Mucosa of rectum (tissue), 2 donors: ENCODE results near the gene CD1B.
"Not testable (repeated sequence)": the region's sequence is repeated elsewhere in the genome, so short reads cannot be mapped to it uniquely, and the experiment has no call there.

Experiments
- H3K27ac ChIP-seq, 2 donors: one replicate each; pipeline ENCODE4 v1.7.0; 2013; ENCODE audit warnings: inconsistent platforms in 2 of 2, low read depth in 2 of 2, low read length in 2 of 2
- H3K27me3 ChIP-seq, 2 donors: one replicate each; pipeline ENCODE4 v1.7.0; 2013; ENCODE audit warnings: low read length in 2 of 2; ENCODE audit not compliant: control insufficient read depth in 2 of 2, insufficient read depth in 2 of 2
- H3K36me3 ChIP-seq, 2 donors: one replicate each; pipeline ENCODE4 v1.7.0; 2013; ENCODE audit warnings: low read length in 2 of 2; ENCODE audit not compliant: control insufficient read depth in 2 of 2, insufficient read depth in 2 of 2
- H3K4me1 ChIP-seq, 2 donors: one replicate each; pipeline ENCODE4 v1.7.0; 2013; ENCODE audit warnings: low read length in 2 of 2, mild to moderate bottlenecking in 1 of 2; ENCODE audit not compliant: control insufficient read depth in 2 of 2, insufficient read depth in 2 of 2
- H3K4me3 ChIP-seq, 2 donors: one replicate each; pipeline ENCODE4 v1.7.0; 2013; ENCODE audit warnings: low read length in 2 of 2
- H3K9ac ChIP-seq, 2 donors: one replicate each; pipeline ENCODE4 v1.7.0; 2013; ENCODE audit warnings: low read length in 2 of 2, low read depth in 1 of 2, mild to moderate bottlenecking in 1 of 2
- H3K9me3 ChIP-seq, 2 donors: one replicate each; pipeline ENCODE4 v1.7.0; 2013; ENCODE audit warnings: low read length in 2 of 2; ENCODE audit not compliant: control insufficient read depth in 2 of 2
- donor health status: healthy.
- donor health status: Normal muscosa, but diverticular disease.

The CD1B gene

GRCh38 chr1:158354255-158354654 lies 22.9 kb upstream of the CD1B start:
- Histone ChIP-seq H3K4me3 (no peak overlapping the region), H3K36me3 (no peaks in the 10 kb centered on the region), H3K9me3 (no peaks in the 10 kb centered on the region), H3K27me3 (no peaks in the 10 kb centered on the region), H3K4me1 (no peaks in the 10 kb centered on the region), H3K27ac (no peak overlapping the region), H3K9ac (no peak overlapping the region)

GRCh38 chr1:158353303-158354075 lies 22.2 kb upstream of the CD1B start, which contains the start of gene CD1E:
TSS of gene CD1E (plus strand) at chr1:158353894. CDS start at chr1:158353989, 95 bp downstream.
- no peaks in the 10 kb centered on the region for H3K9me3 ChIP-seq
- no peaks in the 10 kb centered on the region for H3K4me1 ChIP-seq
- H3K36me3 ChIP-seq = no peaks in the 10 kb centered on the region
- H3K9ac ChIP-seq = no peak within 1 kb of the TSS
- no peak within 1 kb of the TSS for H3K27ac ChIP-seq
- no peaks in the 10 kb centered on the region for H3K27me3 ChIP-seq
- no peak within 1 kb of the TSS for H3K4me3 ChIP-seq

- H3K27ac ChIP-seq, H3K36me3 ChIP-seq, H3K9me3 ChIP-seq, H3K27me3 ChIP-seq, H3K9ac ChIP-seq, H3K4me3 ChIP-seq, H3K4me1 ChIP-seq: not testable (repeated sequence)
These were observed 17.6 kb upstream of the CD1B start for GRCh38 chr1:158348946-158349345.

GRCh38 chr1:158336413-158336812 lies 5.1 kb upstream of the CD1B start:
- H3K9ac ChIP-seq, H3K27me3 ChIP-seq, H3K9me3 ChIP-seq, H3K4me1 ChIP-seq, H3K4me3 ChIP-seq, H3K27ac ChIP-seq, H3K36me3 ChIP-seq: not testable (repeated sequence)

GRCh38 chr1:158335213-158335532 lies 3.8 kb upstream of the CD1B start:
- H3K27me3 ChIP-seq = no peaks in the 10 kb centered on the region
- no peaks in the 10 kb centered on the region for H3K36me3 ChIP-seq
- H3K4me1 ChIP-seq = no peaks in the 10 kb centered on the region
- no peaks in the 10 kb centered on the region for H3K9me3 ChIP-seq
- no peak overlapping the region for H3K9ac ChIP-seq
- H3K4me3 ChIP-seq = no peak overlapping the region
- no peak overlapping the region for H3K27ac ChIP-seq

- Histone ChIP-seq H3K36me3 (no peaks in the 10 kb centered on the region), H3K9me3 (no peaks in the 10 kb centered on the region), H3K9ac (no peak overlapping the region), H3K27me3 (no peaks in the 10 kb centered on the region), H3K27ac (no peak overlapping the region), H3K4me1 (no peaks in the 10 kb centered on the region), H3K4me3 (no peak overlapping the region)
These were observed 3.3 kb upstream of the CD1B start for GRCh38 chr1:158334526-158335212.

- H3K9ac ChIP-seq = no peak overlapping the region
These were observed 2.2 kb upstream of the CD1B start for GRCh38 chr1:158333405-158334155.

GRCh38 chr1:158331106-158331425 lies 265 bp downstream of the CD1B start:
- H3K4me1 ChIP-seq = no peaks in the 10 kb centered on the region
- no peak overlapping the region for H3K9ac ChIP-seq
- no peak overlapping the region for H3K4me3 ChIP-seq
- H3K27ac ChIP-seq = no peak overlapping the region
- H3K9me3 ChIP-seq = no peaks in the 10 kb centered on the region
- no peaks in the 10 kb centered on the region for H3K36me3 ChIP-seq
- H3K27me3 ChIP-seq = no peaks in the 10 kb centered on the region

More at GRCh38 chr1:158333405-158334155, 2.2 kb upstream of the CD1B start:
- Histone ChIP-seq H3K27ac (no peak overlapping the region), H3K27me3 (no peaks in the 10 kb centered on the region), H3K4me1 (no peaks in the 10 kb centered on the region), H3K36me3 (no peaks in the 10 kb centered on the region), H3K4me3 (no peak overlapping the region), H3K9me3 (no peaks in the 10 kb centered on the region)

- H3K36me3 ChIP-seq = no peaks in the 10 kb centered on the region
- H3K4me3 ChIP-seq = no peak overlapping the region
- no peaks in the 10 kb centered on the region for H3K9me3 ChIP-seq
- no peaks in the 10 kb centered on the region for H3K27me3 ChIP-seq
- no peaks in the 10 kb centered on the region for H3K4me1 ChIP-seq
- H3K9ac ChIP-seq = no peak overlapping the region
- H3K27ac ChIP-seq = no peak overlapping the region
These were observed 783 bp downstream of the CD1B start for GRCh38 chr1:158330391-158331105.

GRCh38 chr1:158329733-158330132 lies 1.6 kb downstream of the CD1B start:
- H3K27me3 ChIP-seq = no peaks in the 10 kb centered on the region
- H3K36me3 ChIP-seq = no peaks in the 10 kb centered on the region
- H3K27ac ChIP-seq = no peak overlapping the region
- H3K4me3 ChIP-seq = no peak overlapping the region
- H3K9ac ChIP-seq = no peak overlapping the region
- H3K9me3 ChIP-seq = no peaks in the 10 kb centered on the region
- no peaks in the 10 kb centered on the region for H3K4me1 ChIP-seq
